Activated CD4-positive, alpha-beta T cell treated with anti-CD3 and anti-CD28 coated beads, Interleukin-2, amount 10 ng/mL, durations not matched to agents 7 days and 5 days (primary cell): ENCODE measurements around the gene SPDYE4. TPM values are rescaled to one million over a fixed set of nuclear protein-coding genes. Genes with fewer than 3 reads are reported as not detected.

Experiments used
- CTCF ChIA-PET: fragments of 350-600 bp; sonication (Branson Sonifier 250); formaldehyde crosslinking; loops from one replicate; lab custom pipeline; 2021; ENCODE audit warnings: antibody characterized with exemption; lab: Charles Lee
- POLR2A ChIA-PET: fragments of 350-600 bp; sonication (Branson Sonifier 250); formaldehyde crosslinking; loops from one replicate; lab custom pipeline; 2021; ENCODE audit warnings: antibody characterized with exemption; lab: Charles Lee
- DNase-seq: peaks from one replicate; pipeline ENCODE4 v3.0.0-alpha.2; 2020
- H3K27ac Mint-ChIP-seq: one replicate; pipeline ENCODE4 v1.8.0; 2021; ENCODE audit warnings: mild to moderate bottlenecking, moderate library complexity, mixed read lengths
- H3K27me3 Mint-ChIP-seq: one replicate; pipeline ENCODE4 v1.8.0; 2021; ENCODE audit warnings: mixed read lengths
- H3K36me3 Mint-ChIP-seq: one replicate; pipeline ENCODE4 v1.8.0; 2021; ENCODE audit warnings: low read depth, mixed read lengths
- H3K4me1 Mint-ChIP-seq: one replicate; pipeline ENCODE4 v1.8.0; 2021; ENCODE audit warnings: mixed read lengths
- H3K4me3 Mint-ChIP-seq: one replicate; pipeline ENCODE4 v1.8.0; 2021; ENCODE audit warnings: mild to moderate bottlenecking, moderate library complexity, mixed read lengths
- H3K9me3 Mint-ChIP-seq: one replicate; pipeline ENCODE4 v1.8.0; 2021; ENCODE audit warnings: mixed read lengths
- total RNA-seq, 2 experiments: library from RNA; stranded (reverse); gene quantifications; one replicate each; pipeline ENCODE4 v1.2.3, GENCODE V29; 2021

The SPDYE4 gene
- total RNA-seq, 2 experiments from 2014 or later, result not detected

DNA sequence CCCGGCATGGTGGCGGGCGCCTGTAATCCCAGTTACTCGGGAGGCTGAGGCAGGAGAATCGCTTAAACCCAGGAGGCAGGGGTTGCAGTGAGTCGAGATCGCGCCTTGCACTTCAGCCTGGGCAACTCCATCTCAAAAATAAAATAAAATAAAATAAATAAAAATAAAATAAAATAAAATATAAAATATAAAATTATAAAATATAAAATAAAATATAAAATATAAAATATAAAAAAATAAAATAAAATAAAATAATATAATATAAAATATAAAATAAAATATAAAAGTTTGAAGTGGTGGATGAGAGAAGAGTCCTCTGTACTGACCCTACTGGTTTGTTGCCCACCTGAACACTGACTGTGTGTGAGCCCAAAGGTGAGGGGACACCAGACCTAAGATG, 28.9 kb downstream of the SPDYE4 start:
- H3K27me3 Mint-ChIP-seq, result no peaks in the 10 kb centered on the region
- H3K9me3 Mint-ChIP-seq, result no peaks in the 10 kb centered on the region
- ChIA-PET CTCF (interaction anchor here (1.0 kb wide), 1 partner anchor 16 kb away, joined by 3 read pairs; no protein-coding TSS in a partner anchor), POLR2A (no interaction called here)
- H3K4me3 Mint-ChIP-seq, result no peak overlapping the region
- H3K4me1 Mint-ChIP-seq, result no peaks in the 10 kb centered on the region
- H3K27ac Mint-ChIP-seq, result no peak overlapping the region
- DNase-seq, result no peak
- no peaks in the 10 kb centered on the region for H3K36me3 Mint-ChIP-seq

DNA sequence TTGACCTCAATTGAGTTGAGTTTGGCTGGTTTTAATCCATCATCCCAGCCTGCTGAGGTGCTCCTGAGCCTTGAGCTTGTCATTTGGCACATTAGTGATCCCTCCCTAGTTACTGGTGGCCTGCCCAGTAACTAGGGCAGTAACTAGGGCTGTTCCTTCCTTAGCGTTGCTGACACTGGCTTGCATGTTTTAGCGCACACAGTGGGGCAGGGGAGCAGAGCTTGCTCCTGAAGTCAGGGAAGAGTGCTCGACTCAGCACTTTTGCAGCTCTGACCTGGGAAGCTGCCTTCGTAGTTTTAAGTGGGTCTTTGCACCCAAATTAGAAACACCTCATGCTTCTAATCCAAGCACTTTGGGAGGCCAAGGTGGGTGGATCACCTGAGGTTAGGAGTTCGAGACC, 29.4 kb downstream of the SPDYE4 start:
- CTCF ChIA-PET, result interaction anchor here (1.0 kb wide), 1 partner anchor 17 kb away, joined by 3 read pairs; no protein-coding TSS in a partner anchor
- Mint-ChIP-seq H3K36me3 (no peaks in the 10 kb centered on the region), H3K27me3 (no peaks in the 10 kb centered on the region), H3K4me3 (no peak overlapping the region), H3K27ac (no peak overlapping the region), H3K9me3 (no peaks in the 10 kb centered on the region), H3K4me1 (no peaks in the 10 kb centered on the region)
- POLR2A ChIA-PET, result no interaction called here
- DNase-seq, result no peak

DNA sequence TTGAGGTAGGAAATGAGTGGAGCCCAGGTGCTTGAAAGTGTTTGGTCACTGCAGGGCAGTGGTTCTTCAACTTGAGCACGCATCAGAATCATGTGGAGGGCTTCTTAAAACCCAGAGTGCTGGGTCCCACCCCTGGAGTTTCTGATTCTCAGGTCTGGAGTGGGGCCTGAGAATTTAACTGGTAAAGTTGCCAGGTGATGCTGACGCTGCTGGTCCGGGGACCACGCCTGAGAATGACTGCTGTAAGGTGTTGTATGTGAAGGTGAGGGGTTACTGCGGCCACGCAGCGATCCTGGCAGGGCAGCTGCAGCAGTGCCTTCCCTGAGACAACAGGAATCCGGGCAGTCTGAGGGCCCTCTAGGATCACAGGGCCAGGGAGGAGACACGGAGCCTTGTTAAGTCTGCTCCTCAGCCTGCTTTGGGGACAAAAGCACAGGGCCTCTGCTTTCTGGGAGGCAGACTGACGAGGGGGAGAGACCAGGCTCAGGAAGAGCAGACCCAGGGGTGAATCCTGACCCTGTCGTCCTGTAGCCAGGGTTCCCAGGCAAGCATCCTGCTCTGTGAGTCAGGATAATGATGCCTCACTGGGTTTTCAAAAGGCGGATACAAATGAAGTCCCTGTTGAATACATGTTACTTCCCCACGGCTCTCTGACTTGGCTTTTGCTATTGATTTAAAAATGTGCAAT, 30.0 kb downstream of the SPDYE4 start:
- Mint-ChIP-seq H3K27me3 (no peaks in the 10 kb centered on the region), H3K4me1 (no peaks in the 10 kb centered on the region), H3K9me3 (no peaks in the 10 kb centered on the region), H3K36me3 (no peaks in the 10 kb centered on the region), H3K27ac (no peak overlapping the region), H3K4me3 (no peak overlapping the region)
- DNase-seq, result no peak
- ChIA-PET POLR2A (no interaction called here), CTCF (interaction anchor here (1.0 kb wide), 1 partner anchor 17 kb away, joined by 3 read pairs; no protein-coding TSS in a partner anchor)

DNA sequence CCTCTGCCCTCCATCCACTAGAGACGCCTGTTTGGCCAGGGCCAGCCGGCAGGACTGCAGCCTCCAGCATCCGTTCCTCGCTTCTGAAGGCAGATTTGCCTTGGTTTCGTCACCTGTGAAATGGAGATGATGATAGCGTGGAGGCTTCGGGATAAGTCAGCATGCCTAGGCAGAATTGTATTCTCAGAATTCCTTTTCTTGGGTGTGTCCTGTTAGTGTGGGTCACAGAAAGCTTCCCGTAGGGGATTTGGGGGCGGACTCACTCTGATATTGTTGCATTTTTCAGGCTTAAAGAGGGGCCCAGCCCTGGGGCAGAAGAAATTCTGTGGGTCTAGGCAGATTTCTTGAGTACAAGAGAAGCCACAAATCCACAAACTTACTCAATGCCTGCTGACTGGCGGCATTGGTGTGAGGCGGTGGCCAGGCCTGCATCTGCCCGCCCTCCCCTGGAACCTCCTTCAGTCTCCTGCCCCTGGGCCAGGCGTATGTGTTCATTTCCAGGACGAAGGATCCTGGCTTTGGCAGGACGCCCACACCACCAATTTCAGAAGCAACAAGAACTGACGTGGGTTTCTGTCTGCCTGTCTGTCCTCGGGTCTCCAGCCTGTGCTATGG, 31.3 kb downstream of the SPDYE4 start:
- no peak for DNase-seq
- Mint-ChIP-seq H3K27ac (no peak overlapping the region), H3K9me3 (no peaks in the 10 kb centered on the region), H3K36me3 (no peaks in the 10 kb centered on the region), H3K4me3 (no peak overlapping the region), H3K4me1 (no peaks in the 10 kb centered on the region), H3K27me3 (no peaks in the 10 kb centered on the region)
- POLR2A ChIA-PET, result no interaction called here
- CTCF ChIA-PET, result no interaction called here

DNA sequence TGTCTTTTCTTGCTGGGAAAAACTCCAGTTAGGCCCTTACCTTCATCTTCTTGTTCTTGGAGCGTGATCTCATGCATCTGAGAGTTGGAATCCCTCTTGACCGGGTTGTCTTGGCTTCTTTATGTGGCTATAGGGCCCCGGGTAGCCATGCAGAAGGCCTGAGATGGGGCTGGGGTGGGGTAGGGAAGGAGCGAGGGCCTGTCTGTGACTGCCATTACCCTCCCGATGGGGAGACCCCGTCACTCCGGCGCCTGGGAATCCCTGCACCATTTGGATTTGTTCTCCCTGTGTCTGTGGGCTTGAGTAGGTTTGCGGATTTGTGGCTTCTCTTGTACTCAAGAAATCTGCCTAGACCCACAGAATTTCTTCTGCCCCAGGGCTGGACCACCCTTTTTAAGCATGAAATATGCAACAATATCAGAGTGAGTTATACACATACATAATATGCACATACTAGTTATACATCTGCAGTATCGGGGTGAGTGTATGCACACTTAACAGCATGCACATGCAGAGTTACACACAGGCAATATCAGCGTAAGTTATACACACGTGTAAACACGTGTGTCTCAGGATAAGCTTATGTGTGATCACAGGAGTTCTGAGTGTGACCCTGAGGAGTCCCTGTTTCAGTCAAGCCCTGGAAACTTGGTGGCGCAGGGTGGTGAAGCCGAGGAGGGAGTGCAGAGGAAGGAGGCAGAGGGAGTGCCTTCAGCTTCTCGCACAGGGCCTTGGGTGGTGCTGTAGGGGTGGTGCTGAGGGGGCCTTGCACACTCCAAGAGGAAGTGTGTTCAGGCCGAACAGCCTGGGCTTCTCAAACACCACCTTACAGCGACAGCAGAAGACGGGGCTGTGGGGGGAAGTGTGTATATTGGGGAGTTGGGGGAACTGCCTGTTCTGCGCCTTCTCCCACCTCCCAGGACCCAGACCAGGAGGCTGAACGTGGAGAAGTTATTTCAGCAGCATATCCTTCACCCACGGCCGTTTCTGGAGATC, 32.2 kb downstream of the SPDYE4 start:
- POLR2A ChIA-PET, result no interaction called here
- CTCF ChIA-PET, result no interaction called here
- H3K4me3 Mint-ChIP-seq, result no peak overlapping the region
- no peaks in the 10 kb centered on the region for H3K27me3 Mint-ChIP-seq
- no peak for DNase-seq
- no peaks in the 10 kb centered on the region for H3K9me3 Mint-ChIP-seq
- no peak overlapping the region for H3K27ac Mint-ChIP-seq
- no peaks in the 10 kb centered on the region for H3K4me1 Mint-ChIP-seq
- H3K36me3 Mint-ChIP-seq, result no peaks in the 10 kb centered on the region

DNA sequence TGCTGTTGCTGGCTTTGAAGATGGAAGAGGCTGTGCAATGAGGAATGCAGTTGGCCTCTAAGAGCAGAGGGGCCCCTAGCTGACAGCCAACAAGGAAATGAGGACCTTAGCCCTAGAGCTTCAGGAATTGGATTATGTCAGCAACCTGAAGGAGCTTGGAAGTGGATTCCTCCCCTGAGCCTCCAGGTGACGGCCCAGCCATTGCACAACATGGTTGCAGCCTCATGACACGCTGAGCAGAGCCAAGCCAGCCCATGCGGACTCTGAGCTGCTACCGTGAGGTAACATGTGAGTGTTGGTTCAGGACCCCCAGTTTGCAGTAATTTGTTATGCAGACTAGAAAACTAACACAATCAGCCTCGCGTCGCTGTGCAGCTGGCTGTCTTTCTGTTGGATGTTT, 33.9 kb downstream of the SPDYE4 start:
- DNase-seq, result no peak
- ChIA-PET POLR2A (no interaction called here), CTCF (interaction anchor here (0.7 kb wide), 1 partner anchor 243 kb away, joined by 3 read pairs; no protein-coding TSS in a partner anchor)
- no peak overlapping the region for H3K27ac Mint-ChIP-seq
- H3K4me1 Mint-ChIP-seq, result no peaks in the 10 kb centered on the region
- no peak overlapping the region for H3K4me3 Mint-ChIP-seq
- no peaks in the 10 kb centered on the region for H3K36me3 Mint-ChIP-seq
- H3K27me3 Mint-ChIP-seq, result no peaks in the 10 kb centered on the region
- no peaks in the 10 kb centered on the region for H3K9me3 Mint-ChIP-seq

DNA sequence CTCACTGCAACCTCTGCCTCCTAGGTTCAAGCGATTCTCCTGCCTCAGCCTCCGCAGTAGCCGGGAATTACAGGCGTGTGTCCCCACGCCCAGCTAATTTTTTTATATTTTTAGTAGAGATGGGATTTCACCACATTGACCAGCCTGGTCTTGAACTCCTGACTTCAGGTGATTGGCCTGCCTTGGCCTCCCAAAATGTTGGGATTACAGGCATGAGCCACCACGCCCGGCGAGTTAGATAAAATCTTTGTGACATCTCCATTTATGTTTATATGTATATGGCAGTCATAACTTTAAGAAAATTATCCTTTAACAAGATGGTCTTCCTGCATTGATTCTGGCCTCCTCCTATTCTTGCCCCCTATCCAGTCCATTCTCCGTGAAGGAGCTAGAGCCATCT, 37.8 kb downstream of the SPDYE4 start:
- H3K36me3 Mint-ChIP-seq, result no peaks in the 10 kb centered on the region
- ChIA-PET POLR2A (no interaction called here), CTCF (interaction anchor here (0.6 kb wide), 2 partner anchors 107 to 421 kb away, joined by 3 to 4 read pairs; no protein-coding TSS in a partner anchor)
- H3K4me3 Mint-ChIP-seq, result no peak overlapping the region
- DNase-seq, result no peak
- no peaks in the 10 kb centered on the region for H3K27me3 Mint-ChIP-seq
- no peaks in the 10 kb centered on the region for H3K4me1 Mint-ChIP-seq
- no peak overlapping the region for H3K27ac Mint-ChIP-seq
- no peaks in the 10 kb centered on the region for H3K9me3 Mint-ChIP-seq

DNA sequence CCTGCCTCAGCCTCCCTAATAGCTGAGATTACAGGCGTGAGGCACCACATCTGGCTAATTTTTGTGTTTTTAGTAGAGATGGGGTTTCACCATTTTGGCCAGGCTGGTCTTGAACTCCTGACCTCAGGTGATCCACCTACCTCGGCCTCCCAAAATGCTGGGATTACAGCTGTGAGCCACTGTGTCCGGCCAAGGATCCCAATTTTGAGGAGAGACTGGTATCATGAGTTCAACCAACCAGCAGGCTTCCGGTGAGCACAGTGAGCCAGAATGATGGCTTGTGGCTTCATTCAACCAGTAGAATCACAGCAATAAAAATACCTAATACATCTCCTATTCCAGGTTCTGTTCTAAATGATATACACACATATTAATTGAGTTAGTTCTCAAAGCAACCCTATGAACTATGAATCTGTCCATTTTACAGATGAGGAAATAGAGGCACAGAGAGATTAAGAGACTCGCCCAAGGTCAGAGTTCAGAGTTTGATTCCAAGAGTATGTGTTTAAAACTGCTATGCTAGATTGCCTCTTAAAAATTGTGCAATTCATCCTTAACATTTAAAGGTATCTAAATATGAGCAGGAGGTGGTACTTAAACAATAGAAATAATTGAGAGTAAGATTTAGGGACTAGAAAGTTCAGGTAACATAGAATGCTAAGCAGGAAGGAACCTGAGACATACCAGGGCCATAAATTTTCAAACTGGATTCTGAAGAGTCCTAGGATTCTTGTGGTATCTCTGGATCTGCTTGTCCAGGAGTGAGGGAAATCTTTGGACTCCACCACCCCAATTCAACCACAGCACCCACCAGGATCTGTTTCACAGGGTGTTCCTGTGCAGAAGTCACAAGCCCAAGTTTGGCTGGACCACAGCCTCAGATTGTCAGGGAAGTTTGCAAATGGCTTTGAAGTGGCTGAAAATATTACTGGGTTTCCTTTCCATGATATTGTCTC, 38.8 kb downstream of the SPDYE4 start:
- H3K4me3 Mint-ChIP-seq, result no peak overlapping the region
- no peaks in the 10 kb centered on the region for H3K27me3 Mint-ChIP-seq
- no peaks in the 10 kb centered on the region for H3K36me3 Mint-ChIP-seq
- H3K27ac Mint-ChIP-seq, result no peak overlapping the region
- H3K4me1 Mint-ChIP-seq, result no peaks in the 10 kb centered on the region
- DNase-seq, result no peak
- CTCF ChIA-PET, result no interaction called here
- no peaks in the 10 kb centered on the region for H3K9me3 Mint-ChIP-seq
- POLR2A ChIA-PET, result no interaction called here

DNA sequence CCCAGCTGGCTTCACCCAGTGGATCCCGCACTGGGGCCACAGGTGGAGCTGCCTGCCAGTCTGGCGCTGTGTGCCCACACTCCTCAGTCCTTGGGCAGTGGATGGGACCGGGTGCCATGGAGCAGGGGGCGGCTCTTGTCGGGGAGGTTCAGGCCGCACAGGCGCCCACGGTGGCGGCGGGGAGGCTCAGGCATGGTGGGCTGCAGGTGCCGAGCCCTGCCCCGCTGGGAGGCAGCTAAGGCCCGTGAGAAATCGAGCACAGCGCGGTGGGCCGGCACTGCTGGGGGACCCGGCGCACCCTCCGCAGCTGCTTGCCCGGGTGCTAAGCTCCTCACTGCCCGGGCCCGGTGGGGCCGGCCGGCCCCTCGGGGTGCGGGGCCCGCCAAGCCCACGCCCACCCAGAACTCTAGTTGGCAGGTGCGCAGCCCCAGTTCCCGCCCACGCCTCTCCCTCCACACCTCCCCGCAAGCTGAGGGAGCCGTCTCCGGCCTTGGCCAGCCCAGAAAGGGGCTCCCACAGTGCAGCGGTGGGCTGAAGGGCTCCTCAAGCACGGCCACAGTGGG, 40.3 kb downstream of the SPDYE4 start:
- Mint-ChIP-seq H3K36me3 (no peaks in the 10 kb centered on the region), H3K27me3 (no peaks in the 10 kb centered on the region), H3K27ac (no peak overlapping the region), H3K4me3 (no peak overlapping the region), H3K9me3 (no peaks in the 10 kb centered on the region), H3K4me1 (no peaks in the 10 kb centered on the region)
- CTCF ChIA-PET, result no interaction called here
- POLR2A ChIA-PET, result no interaction called here
- no peak for DNase-seq

DNA sequence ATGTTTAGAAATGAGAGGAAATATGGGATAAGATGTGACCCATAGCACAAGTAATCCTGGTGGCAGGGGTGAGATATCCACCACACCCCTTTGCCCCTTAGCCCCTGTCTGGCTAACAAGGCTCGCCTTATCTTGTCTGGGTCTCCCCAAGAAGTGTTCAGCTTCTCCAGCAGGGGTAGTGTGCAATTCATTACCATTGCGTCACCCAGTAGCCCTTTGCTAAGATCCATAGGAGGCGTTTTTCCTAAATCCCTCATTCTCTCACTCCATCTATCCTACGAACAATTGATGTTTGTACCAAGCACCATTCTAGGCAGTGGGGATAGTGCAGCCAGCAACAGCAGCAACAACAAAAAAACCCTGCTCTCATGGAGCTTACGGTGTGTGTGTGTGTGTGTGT, 44.5 kb downstream of the SPDYE4 start:
- Mint-ChIP-seq H3K27ac (no peak overlapping the region), H3K4me3 (no peak overlapping the region), H3K36me3 (no peaks in the 10 kb centered on the region), H3K27me3 (peaks cover 2% of the 10 kb centered on the region), H3K9me3 (no peaks in the 10 kb centered on the region), H3K4me1 (no peaks in the 10 kb centered on the region)
- no peak for DNase-seq
- POLR2A ChIA-PET, result no interaction called here
- CTCF ChIA-PET, result no interaction called here

DNA sequence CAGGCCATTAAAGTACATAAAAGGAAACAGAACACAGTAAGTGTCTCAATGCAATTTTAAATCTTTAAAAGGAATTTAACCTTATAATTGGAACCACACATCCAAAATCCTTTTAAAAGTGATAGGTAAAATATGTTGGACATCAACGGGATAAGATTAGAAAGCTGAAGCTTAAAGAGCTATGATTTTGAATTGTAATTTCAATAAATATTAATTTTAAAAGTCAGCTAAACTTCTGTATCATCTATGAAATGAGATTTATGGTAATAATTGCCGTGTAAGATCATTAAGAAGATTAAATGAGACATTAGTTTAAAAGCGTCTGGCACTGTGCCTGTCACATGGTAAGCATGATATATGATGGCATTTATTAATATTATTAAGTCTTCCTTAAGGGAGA, 45.0 kb downstream of the SPDYE4 start:
- no peak for DNase-seq
- Mint-ChIP-seq H3K27me3 (peaks cover 2% of the 10 kb centered on the region), H3K4me3 (no peak overlapping the region), H3K27ac (no peak overlapping the region), H3K36me3 (no peaks in the 10 kb centered on the region), H3K4me1 (no peaks in the 10 kb centered on the region), H3K9me3 (no peaks in the 10 kb centered on the region)
- ChIA-PET POLR2A (no interaction called here), CTCF (no interaction called here)

DNA sequence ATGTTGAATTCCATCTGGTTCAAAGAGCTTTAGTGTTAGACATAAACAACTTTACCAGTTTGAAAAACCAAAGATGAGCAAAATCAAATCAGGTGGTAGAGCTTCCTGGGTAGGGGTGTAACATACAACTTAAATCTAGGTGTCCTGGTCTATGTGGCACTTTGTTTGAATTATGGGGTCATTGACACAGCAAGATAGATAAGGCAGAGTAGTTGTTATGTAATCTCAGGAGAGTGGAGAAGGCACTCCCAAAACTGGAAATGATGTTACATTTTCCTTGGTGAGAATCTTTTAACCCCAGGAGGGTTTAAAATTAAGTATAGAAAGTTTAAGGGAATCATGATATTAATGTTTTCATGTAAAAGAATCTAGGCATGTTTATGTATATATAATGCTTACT, 45.6 kb downstream of the SPDYE4 start:
- Mint-ChIP-seq H3K4me3 (no peak overlapping the region), H3K27ac (no peak overlapping the region), H3K4me1 (no peaks in the 10 kb centered on the region), H3K9me3 (no peaks in the 10 kb centered on the region), H3K27me3 (peaks cover 2% of the 10 kb centered on the region), H3K36me3 (no peaks in the 10 kb centered on the region)
- DNase-seq, result no peak
- ChIA-PET CTCF (no interaction called here), POLR2A (no interaction called here)
